D721Med (cell line): Measurements from ENCODE around the gene XYLT1.

Experiments
- DNase-seq: peaks from one replicate; pipeline ENCODE4 v3.0.0; 2011; ENCODE audit warnings: low spot score; ENCODE audit not compliant: insufficient read length
- FAIRE-seq: peaks from 2 replicates; lab custom pipeline; 2011; peaks lifted over from hg19 to GRCh38; lab: Jason Lieb, UNC
- CTCF ChIP-seq: IDR thresholded peaks from 2 replicates; pipeline ENCODE4 v1.5.1; 2012; ENCODE audit warnings: mild to moderate bottlenecking, control low read depth; ENCODE audit not compliant: insufficient read depth; ENCODE audit errors: missing control alignments

The XYLT1 gene

GRCh38 chr16:17098685-17099084, 372.1 kb downstream of the XYLT1 start:
- FAIRE-seq: no peak
- DNase-seq: no peak
- no peak for TF ChIP-seq CTCF

GRCh38 chr16:17084130-17084529, 386.6 kb downstream of the XYLT1 start:
- no peak for DNase-seq
- no peak for FAIRE-seq
- no peak for TF ChIP-seq CTCF

GRCh38 chr16:17083628-17084027, 387.1 kb downstream of the XYLT1 start:
- TF ChIP-seq CTCF: no peak
- DNase-seq: no peak
- FAIRE-seq: no peak

- DNase-seq (no peak), FAIRE-seq (no peak)
- TF ChIP-seq CTCF: no peak
These were observed 388.5 kb downstream of the XYLT1 start for GRCh38 chr16:17082095-17082882.

- FAIRE-seq (no peak), DNase-seq (no peak)
- TF ChIP-seq CTCF: no peak
These were observed 390.7 kb downstream of the XYLT1 start for GRCh38 chr16:17080105-17080504.

- TF ChIP-seq CTCF: no peak
- FAIRE-seq: no peak
- no peak for DNase-seq
These were observed 391.7 kb downstream of the XYLT1 start for GRCh38 chr16:17078931-17079631.
